ENCODE results near the gene PBX3. TPM values are rescaled to one million over a fixed set of nuclear protein-coding genes. Genes with fewer than 3 reads are reported as not detected.
"Not testable (repeated sequence)": the region's sequence is repeated elsewhere in the genome, so short reads cannot be mapped to it uniquely, and the experiment has no call there.

Gene PBX3
- total and polyA plus RNA-seq, 10 of the 15 experiments (the other 5 are each of a cell fraction or from before 2014, with no cell fraction given) = 6.7 to 146 (median 22.2) TPM

- no peak for TF ChIP-seq GABPA (IDR thresholded peaks at IDR 0.05; ENCODE audit: low read depth)
- no peak for TF ChIP-seq BCLAF1 (IDR thresholded peaks at IDR 0.05)
- no peak for TF ChIP-seq MEF2B (IDR thresholded peaks at IDR 0.05; ENCODE audit: partially characterized antibody, poor library complexity, severe bottlenecking)
- TF ChIP-seq MXI1 (IDR thresholded peaks at IDR 0.05; ENCODE audit: low read depth, low read length) = no peak
- TF ChIP-seq MYC (IDR thresholded peaks at IDR 0.05; ENCODE audit: insufficient read depth, insufficient read length, insufficient replicate concordance, low read length, severe bottlenecking) = no peak
- no peak for TF ChIP-seq RCOR1 (conservative IDR thresholded peaks at IDR 0.05; ENCODE audit: low read depth, low read length)
These were observed 25.6 kb downstream of the PBX3 start (continued) for GRCh38 chr9:125772740-125773139.

- Histone ChIP-seq H3K4me3 (no peak overlapping the region), H3K27me3 (replicated peaks in 1 of 2; ENCODE audit: control insufficient read depth in 2 of 2, insufficient read depth in 2 of 2, low read length in 1 of 2) (no peaks in the 10 kb centered on the region), H3K9me3 (replicated peaks; ENCODE audit: control insufficient read depth, insufficient read depth, low read length) (no peaks in the 10 kb centered on the region; the same call in 1 of the 3 replicates), H3K4me2 (ENCODE audit: control insufficient read depth, insufficient read depth) (no peak overlapping the region), H3K79me2 (ENCODE audit: control insufficient read depth, insufficient read depth, low read length) (peaks cover 24% of the 10 kb centered on the region), H3K36me3 (ENCODE audit: control insufficient read depth in 2 of 2, insufficient read depth in 2 of 2, low read length in 1 of 2) (peaks cover 3 to 8% of the 10 kb centered on the region in 2 experiments; a peak in 3 of 4 replicates), H3K27ac (ENCODE audit: control insufficient read depth, insufficient read depth) (no peak overlapping the region), H4K20me1 (ENCODE audit: control insufficient read depth, insufficient read depth) (no peaks in the 10 kb centered on the region), H3K4me1 (ENCODE audit: control insufficient read depth, insufficient read depth, low read length) (no peaks in the 10 kb centered on the region), H3K9ac (ENCODE audit: control insufficient read depth, insufficient read depth, low read length) (no peak overlapping the region), H2AFZ (ENCODE audit: control insufficient read depth, low read depth, low read length) (no peak overlapping the region)
- ChIA-PET SMC1A (ENCODE audit: uncharacterized antibody, unreplicated experiment) (no interaction called here), POLR2A (no interaction called here), CTCF (interaction anchor here (0.6 kb wide), 1 partner anchor 43 kb away, joined by 3 read pairs; no protein-coding TSS in a partner anchor), RAD21 (ENCODE audit: unreplicated experiment) (no interaction called here)
- no TSS peak for BruUV-seq (replicated peaks)
- in situ Hi-C loops (cut with MboI) = no loop called here
- intact Hi-C loops (cut with micrococcal nuclease; ENCODE audit: unreplicated experiment) = no loop called here
- WGBS (ENCODE audit: insufficient coverage, insufficient replicate concordance, low lambda C conversion rate, missing lambda C conversion rate) = 100% methylated on average over 4 of the region's 4 CpGs
- DNase-seq (ENCODE audit: low read depth, low spot score) (no peak), ATAC-seq (no peak), FAIRE-seq (no peak)
- TF ChIP-seq SKIL (IDR thresholded peaks at IDR 0.05; ENCODE audit: low read depth, poor library complexity, severe bottlenecking) (no peak), PKNOX1 (IDR thresholded peaks at IDR 0.05) (peak; percentile 34; the same call in 1 of the 2 replicates)
These were observed 26.9 kb downstream of the PBX3 start for GRCh38 chr9:125774106-125774505.

GRCh38 chr9:125776789-125777188 is 29.6 kb downstream of the PBX3 start:
- DNase-seq (ENCODE audit: low read depth, low spot score); H3K9me3 ChIP-seq (replicated peaks; ENCODE audit: control insufficient read depth, insufficient read depth, low read length); H2AFZ ChIP-seq (ENCODE audit: control insufficient read depth, low read depth, low read length); H3K36me3 ChIP-seq (ENCODE audit: control insufficient read depth in 2 of 2, insufficient read depth in 2 of 2, low read length in 1 of 2); FAIRE-seq; ATAC-seq; SMC1A ChIA-PET (ENCODE audit: uncharacterized antibody, unreplicated experiment); RAD21 ChIA-PET (ENCODE audit: unreplicated experiment); intact Hi-C loops (cut with micrococcal nuclease; ENCODE audit: unreplicated experiment); BruUV-seq (replicated peaks); H3K9ac ChIP-seq (ENCODE audit: control insufficient read depth, insufficient read depth, low read length); H3K27ac ChIP-seq (ENCODE audit: control insufficient read depth, insufficient read depth); H3K27me3 ChIP-seq (replicated peaks in 1 of 2; ENCODE audit: control insufficient read depth in 2 of 2, insufficient read depth in 2 of 2, low read length in 1 of 2); H3K4me3 ChIP-seq; in situ Hi-C loops (cut with MboI); H3K4me1 ChIP-seq (ENCODE audit: control insufficient read depth, insufficient read depth, low read length); H3K4me2 ChIP-seq (ENCODE audit: control insufficient read depth, insufficient read depth); H4K20me1 ChIP-seq (ENCODE audit: control insufficient read depth, insufficient read depth): not testable (repeated sequence)
- CTCF ChIA-PET = interaction anchor here (0.6 to 1.4 kb wide), 3 partner anchors 9 to 375 kb away, joined by 3 to 5 read pairs (median 4); no protein-coding TSS in a partner anchor
- peaks cover 13% of the 10 kb centered on the region for H3K79me2 ChIP-seq (ENCODE audit: control insufficient read depth, insufficient read depth, low read length)
- WGBS (ENCODE audit: insufficient coverage, insufficient replicate concordance, low lambda C conversion rate, missing lambda C conversion rate) = 95% methylated on average over 3 of the region's 4 CpGs
- POLR2A ChIA-PET = interaction anchor here (0.6 kb wide), 1 partner anchor 25 kb away, joined by 4 read pairs; no protein-coding TSS in a partner anchor
